ENCODE results near the gene NUP210L. TPM values are rescaled to one million over a fixed set of nuclear protein-coding genes. Genes with fewer than 3 reads are reported as not detected.

NUP210L gene
- polyA plus RNA-seq, 4 donors, result 0.01 to 0.03 TPM; not detected in 2

GRCh38 chr1:153968972-153969371 is 185.9 kb downstream of the NUP210L start:
- Histone ChIP-seq H3K27ac (ENCODE audit: low read depth in 1 of 3, low read length in 2 of 3) (no peak overlapping the region), H3K9me3 (ENCODE audit: control insufficient read depth in 2 of 2, insufficient read depth in 1 of 2, low read depth in 1 of 2, low read length in 1 of 2) (no peaks in the 10 kb centered on the region), H3K36me3 (ENCODE audit: control insufficient read depth in 3 of 3, insufficient read depth in 2 of 3, low read depth in 1 of 3, low read length in 3 of 3) (peaks cover 3 to 16% (median 6%) of the 10 kb centered on the region in 3 donors), H3K4me1 (ENCODE audit: control insufficient read depth in 3 of 3, insufficient read depth in 2 of 3, low read depth in 1 of 3, low read length in 2 of 3) (peaks cover 0 to 11% (median 2%) of the 10 kb centered on the region in 3 donors), H3K27me3 (ENCODE audit: control insufficient read depth in 3 of 3, insufficient read depth in 3 of 3, low read length in 3 of 3) (no peaks in the 10 kb centered on the region), H3K4me3 (ENCODE audit: low read depth in 1 of 3, low read length in 3 of 3) (no peak overlapping the region)
- FAIRE-seq (no peak), DNase-seq (no peak)
- 82 to 100% (median 92%) methylated on average over 2 of the region's 2 CpGs for WGBS, 3 donors

DNA sequence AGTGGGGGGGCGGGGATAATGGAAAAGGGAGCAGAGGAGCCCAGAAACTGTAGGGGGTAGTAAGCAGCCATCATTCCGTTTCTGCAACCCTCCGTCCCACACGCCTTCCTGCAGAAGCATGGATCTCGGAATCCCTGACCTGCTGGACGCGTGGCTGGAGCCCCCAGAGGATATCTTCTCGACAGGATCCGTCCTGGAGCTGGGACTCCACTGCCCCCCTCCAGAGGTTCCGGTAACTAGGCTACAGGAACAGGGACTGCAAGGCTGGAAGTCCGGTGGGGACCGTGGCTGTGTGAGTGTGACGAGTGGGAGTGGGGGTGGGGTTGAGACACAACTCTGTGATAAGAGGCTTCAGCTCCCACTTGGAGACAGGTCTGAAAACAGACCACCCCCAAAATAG is 186.5 kb downstream of the NUP210L start:
- WGBS, 3 donors, result 11 to 33% (median 19%) methylated on average over 13 of the region's 13 CpGs
- Histone ChIP-seq H3K27ac (ENCODE audit: low read depth in 1 of 3, low read length in 2 of 3) (peak overlapping the region in 1 of 3 donors; percentile 87), H3K36me3 (ENCODE audit: control insufficient read depth in 3 of 3, insufficient read depth in 2 of 3, low read depth in 1 of 3, low read length in 3 of 3) (peaks cover 0 to 11% (median 2%) of the 10 kb centered on the region in 3 donors), H3K4me1 (ENCODE audit: control insufficient read depth in 3 of 3, insufficient read depth in 2 of 3, low read depth in 1 of 3, low read length in 2 of 3) (peaks cover 0 to 11% (median 2%) of the 10 kb centered on the region in 3 donors), H3K9me3 (ENCODE audit: control insufficient read depth in 2 of 2, insufficient read depth in 1 of 2, low read depth in 1 of 2, low read length in 1 of 2) (no peaks in the 10 kb centered on the region), H3K27me3 (ENCODE audit: control insufficient read depth in 3 of 3, insufficient read depth in 3 of 3, low read length in 3 of 3) (no peaks in the 10 kb centered on the region), H3K4me3 (ENCODE audit: low read depth in 1 of 3, low read length in 3 of 3) (peak overlapping the region; percentile 28 to 69 (median 58))
- FAIRE-seq (no peak), DNase-seq (no peak)

GRCh38 chr1:153968000-153968363 is 186.9 kb downstream of the NUP210L start:
- Histone ChIP-seq H3K4me3 (ENCODE audit: low read depth in 1 of 3, low read length in 3 of 3) (peak overlapping the region; percentile 28 to 69 (median 58)), H3K4me1 (ENCODE audit: control insufficient read depth in 3 of 3, insufficient read depth in 2 of 3, low read depth in 1 of 3, low read length in 2 of 3) (peaks cover 0 to 11% (median 2%) of the 10 kb centered on the region in 3 donors), H3K27me3 (ENCODE audit: control insufficient read depth in 3 of 3, insufficient read depth in 3 of 3, low read length in 3 of 3) (no peaks in the 10 kb centered on the region), H3K36me3 (ENCODE audit: control insufficient read depth in 3 of 3, insufficient read depth in 2 of 3, low read depth in 1 of 3, low read length in 3 of 3) (peaks cover 0 to 6% (median 2%) of the 10 kb centered on the region in 3 donors), H3K9me3 (ENCODE audit: control insufficient read depth in 2 of 2, insufficient read depth in 1 of 2, low read depth in 1 of 2, low read length in 1 of 2) (no peaks in the 10 kb centered on the region), H3K27ac (ENCODE audit: low read depth in 1 of 3, low read length in 2 of 3) (peak overlapping the region; percentile 1 to 90 (median 87))
- 1 to 2% (median 1%) methylated on average over 8 of the region's 8 CpGs for WGBS, 3 donors
- DNase-seq (peak in 1 of 2 donors; percentile 64), FAIRE-seq (no peak)

GRCh38 chr1:153967107-153967999 is 187.5 kb downstream of the NUP210L start, which contains the start of gene CREB3L4:
Gene CREB3L4, plus strand, starts transcription at chr1:153967902. Its CDS starts 624 bp downstream, at chr1:153968526.
- Histone ChIP-seq H3K4me1 (ENCODE audit: control insufficient read depth in 3 of 3, insufficient read depth in 2 of 3, low read depth in 1 of 3, low read length in 2 of 3) (peaks cover 0 to 15% (median 5%) of the 10 kb centered on the region in 3 donors), H3K4me3 (ENCODE audit: low read depth in 1 of 3, low read length in 3 of 3) (peak within 1 kb of the TSS; percentile 52 to 69 (median 58)), H3K36me3 (ENCODE audit: control insufficient read depth in 3 of 3, insufficient read depth in 2 of 3, low read depth in 1 of 3, low read length in 3 of 3) (peaks cover 0 to under 1% (median 0%) of the 10 kb centered on the region in 3 donors), H3K27ac (ENCODE audit: low read depth in 1 of 3, low read length in 2 of 3) (peak within 1 kb of the TSS; percentile 86 to 90 (median 87)), H3K9me3 (ENCODE audit: control insufficient read depth in 2 of 2, insufficient read depth in 1 of 2, low read depth in 1 of 2, low read length in 1 of 2) (no peaks in the 10 kb centered on the region), H3K27me3 (ENCODE audit: control insufficient read depth in 3 of 3, insufficient read depth in 3 of 3, low read length in 3 of 3) (no peaks in the 10 kb centered on the region)
- FAIRE-seq (no peak), DNase-seq (peak; percentile 94 to 96)
- 0 to 1% (median 0%) methylated on average over 59 to 60 of the region's 60 CpGs for WGBS, 3 donors

- Histone ChIP-seq H3K27me3 (ENCODE audit: control insufficient read depth in 3 of 3, insufficient read depth in 3 of 3, low read length in 3 of 3) (no peaks in the 10 kb centered on the region), H3K4me1 (ENCODE audit: control insufficient read depth in 3 of 3, insufficient read depth in 2 of 3, low read depth in 1 of 3, low read length in 2 of 3) (peaks cover 2 to 28% (median 10%) of the 10 kb centered on the region in 3 donors), H3K27ac (ENCODE audit: low read depth in 1 of 3, low read length in 2 of 3) (peak overlapping the region; percentile 33 to 95 (median 94)), H3K9me3 (ENCODE audit: control insufficient read depth in 2 of 2, insufficient read depth in 1 of 2, low read depth in 1 of 2, low read length in 1 of 2) (no peaks in the 10 kb centered on the region), H3K4me3 (ENCODE audit: low read depth in 1 of 3, low read length in 3 of 3) (peak overlapping the region; percentile 64 to 90 (median 68)), H3K36me3 (ENCODE audit: control insufficient read depth in 3 of 3, insufficient read depth in 2 of 3, low read depth in 1 of 3, low read length in 3 of 3) (peaks cover 0 to 20% (median 0%) of the 10 kb centered on the region in 3 donors)
- FAIRE-seq, result no peak
- DNase-seq, result peak in 1 of 2 donors; percentile 87
- 2 to 3% (median 2%) methylated on average over 22 of the region's 22 CpGs for WGBS, 3 donors
Observed at GRCh38 chr1:153963850-153964331, 191.0 kb downstream of the NUP210L start.

- WGBS, 3 donors, result 0 to 1% (median 1%) methylated on average over 45 to 54 of the region's 54 CpGs
- H3K36me3 ChIP-seq (ENCODE audit: control insufficient read depth in 3 of 3, insufficient read depth in 2 of 3, low read depth in 1 of 3, low read length in 3 of 3), result peaks cover 0 to 20% (median 0%) of the 10 kb centered on the region in 3 donors
- H3K9me3 ChIP-seq (ENCODE audit: control insufficient read depth in 2 of 2, insufficient read depth in 1 of 2, low read depth in 1 of 2, low read length in 1 of 2), result no peaks in the 10 kb centered on the region
- H3K4me3 ChIP-seq (ENCODE audit: low read depth in 1 of 3, low read length in 3 of 3), result peak within 1 kb of the TSS; percentile 64 to 90 (median 68)
- H3K4me1 ChIP-seq (ENCODE audit: control insufficient read depth in 3 of 3, insufficient read depth in 2 of 3, low read depth in 1 of 3, low read length in 2 of 3), result peaks cover 2 to 26% (median 10%) of the 10 kb centered on the region in 3 donors
- no peaks in the 10 kb centered on the region for H3K27me3 ChIP-seq (ENCODE audit: control insufficient read depth in 3 of 3, insufficient read depth in 3 of 3, low read length in 3 of 3)
- H3K27ac ChIP-seq (ENCODE audit: low read depth in 1 of 3, low read length in 2 of 3), result peak within 1 kb of the TSS; percentile 64 to 95 (median 94)
- FAIRE-seq (no peak), DNase-seq (peak; percentile 98 to 99)
Observed at GRCh38 chr1:153963030-153963849, 191.6 kb downstream of the NUP210L start, which contains the start of gene SLC39A1. Gene SLC39A1, minus strand, starts transcription at chr1:153963537. Its CDS starts 822 bp downstream, at chr1:153962715.

DNA sequence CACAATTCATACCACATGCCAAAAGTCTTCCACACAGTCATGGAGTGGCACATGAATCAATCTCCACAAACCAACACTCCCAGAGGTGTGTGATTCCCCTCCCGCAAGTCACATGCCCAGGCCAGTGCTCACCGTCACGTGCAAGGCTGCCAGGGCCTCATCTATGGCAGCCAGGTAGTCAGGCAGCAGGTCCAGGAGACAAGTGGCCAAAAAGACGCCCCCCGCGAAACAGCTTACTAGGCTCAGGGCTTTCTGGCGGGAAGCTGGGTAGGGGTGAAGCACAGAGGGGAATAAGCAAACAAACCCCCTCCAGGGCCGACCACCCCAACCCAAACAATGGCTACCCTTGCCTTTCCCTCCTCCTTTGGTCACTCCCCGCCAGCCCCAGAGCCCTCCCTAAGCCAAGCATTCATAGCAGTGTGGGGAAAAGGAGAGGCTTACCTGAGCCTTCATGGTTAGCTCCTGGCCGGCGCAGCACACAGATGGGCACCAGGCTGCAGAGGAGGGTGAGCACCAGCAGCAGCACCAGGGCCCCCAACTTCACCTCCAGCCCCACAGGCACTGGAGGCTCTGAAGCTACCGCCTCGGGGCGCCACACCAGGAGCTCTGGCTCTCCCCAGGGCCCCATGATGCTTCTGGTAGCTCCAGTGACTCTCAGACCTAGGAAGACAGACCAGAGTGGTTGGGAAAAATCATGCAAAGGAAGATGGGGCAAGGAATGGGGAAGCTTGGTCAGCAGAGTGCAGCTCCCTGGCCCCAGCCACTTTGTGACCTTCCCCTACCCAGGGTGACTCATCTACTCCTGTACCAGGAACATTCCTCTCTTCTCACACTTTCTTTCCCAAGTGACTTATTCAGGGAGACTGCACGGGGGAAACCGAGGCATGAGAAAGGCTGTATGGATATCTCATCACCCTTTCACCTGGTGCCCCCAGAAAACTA is 192.5 kb downstream of the NUP210L start:
- H3K27ac ChIP-seq (ENCODE audit: low read depth in 1 of 3, low read length in 2 of 3), result peak overlapping the region; percentile 64 to 95 (median 94)
- H3K9me3 ChIP-seq (ENCODE audit: control insufficient read depth in 2 of 2, insufficient read depth in 1 of 2, low read depth in 1 of 2, low read length in 1 of 2), result no peaks in the 10 kb centered on the region
- peaks cover 0 to 20% (median 0%) of the 10 kb centered on the region in 3 donors for H3K36me3 ChIP-seq (ENCODE audit: control insufficient read depth in 3 of 3, insufficient read depth in 2 of 3, low read depth in 1 of 3, low read length in 3 of 3)
- H3K4me3 ChIP-seq (ENCODE audit: low read depth in 1 of 3, low read length in 3 of 3), result peak overlapping the region; percentile 64 to 90 (median 68)
- DNase-seq (peak; percentile 58 to 67), FAIRE-seq (no peak)
- 40 to 54% (median 40%) methylated on average over 16 of the region's 16 CpGs for WGBS, 3 donors
- H3K27me3 ChIP-seq (ENCODE audit: control insufficient read depth in 3 of 3, insufficient read depth in 3 of 3, low read length in 3 of 3), result no peaks in the 10 kb centered on the region
- peaks cover 2 to 27% (median 10%) of the 10 kb centered on the region in 3 donors for H3K4me1 ChIP-seq (ENCODE audit: control insufficient read depth in 3 of 3, insufficient read depth in 2 of 3, low read depth in 1 of 3, low read length in 2 of 3)
